A673 (cell line): Measurements from ENCODE around the gene TIGAR.

Source experiments
- EZH2 ChIP-seq: fragments of 200-600 bp; sonication (generic); IDR thresholded peaks from 2 replicates; pipeline ENCODE4 v1.6.1; 2017; ENCODE audit warnings: borderline replicate concordance, low read depth, mild to moderate bottlenecking, mixed read lengths, antibody characterized with exemption, low read length; ENCODE audit not compliant: poor library complexity, severe bottlenecking
- TF ChIP-seq, protein P1 (sequence below): fragments of 300-800, 200-600 bp; sonication (generic); conservative IDR thresholded peaks from 2 replicates; pipeline ENCODE4 v1.5.1; 2017; ENCODE audit warnings: low read depth, mild to moderate bottlenecking, antibody characterized with exemption, low read length, moderate library complexity, mixed read lengths

DNA sequence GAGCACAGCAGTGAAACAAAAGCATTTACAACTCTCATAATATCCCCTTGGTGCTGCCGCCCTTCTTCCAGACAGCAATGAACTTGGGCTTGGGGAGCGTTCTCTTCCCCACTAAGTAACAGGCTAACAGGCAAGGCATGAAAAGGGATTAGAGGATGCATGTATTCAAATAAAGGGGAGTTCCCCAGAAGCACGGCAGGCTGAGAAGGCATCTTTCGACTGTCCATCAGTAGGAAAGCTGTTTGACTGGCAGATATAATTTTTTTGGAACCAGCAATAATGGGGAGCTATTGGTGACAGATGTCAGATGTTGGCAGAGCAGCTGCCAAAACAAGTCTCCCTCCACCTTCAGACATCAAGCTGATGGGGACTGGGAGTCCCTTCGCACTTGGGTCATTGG is 9.2 kb upstream of the TIGAR start:
- TF ChIP-seq, protein P1, sequence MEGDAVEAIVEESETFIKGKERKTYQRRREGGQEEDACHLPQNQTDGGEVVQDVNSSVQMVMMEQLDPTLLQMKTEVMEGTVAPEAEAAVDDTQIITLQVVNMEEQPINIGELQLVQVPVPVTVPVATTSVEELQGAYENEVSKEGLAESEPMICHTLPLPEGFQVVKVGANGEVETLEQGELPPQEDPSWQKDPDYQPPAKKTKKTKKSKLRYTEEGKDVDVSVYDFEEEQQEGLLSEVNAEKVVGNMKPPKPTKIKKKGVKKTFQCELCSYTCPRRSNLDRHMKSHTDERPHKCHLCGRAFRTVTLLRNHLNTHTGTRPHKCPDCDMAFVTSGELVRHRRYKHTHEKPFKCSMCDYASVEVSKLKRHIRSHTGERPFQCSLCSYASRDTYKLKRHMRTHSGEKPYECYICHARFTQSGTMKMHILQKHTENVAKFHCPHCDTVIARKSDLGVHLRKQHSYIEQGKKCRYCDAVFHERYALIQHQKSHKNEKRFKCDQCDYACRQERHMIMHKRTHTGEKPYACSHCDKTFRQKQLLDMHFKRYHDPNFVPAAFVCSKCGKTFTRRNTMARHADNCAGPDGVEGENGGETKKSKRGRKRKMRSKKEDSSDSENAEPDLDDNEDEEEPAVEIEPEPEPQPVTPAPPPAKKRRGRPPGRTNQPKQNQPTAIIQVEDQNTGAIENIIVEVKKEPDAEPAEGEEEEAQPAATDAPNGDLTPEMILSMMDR, result no peak
- TF ChIP-seq EZH2, result no peak
